HG02759 (cell line): ENCODE data around the gene ANKLE1.
A peak's percentile ranks its signal among the peaks of the same experiment; 100 is the strongest.
"Not testable (repeated sequence)": the region's sequence is repeated elsewhere in the genome, so short reads cannot be mapped to it uniquely, and the experiment has no call there.

Experiments used
- ATAC-seq: cut with Tn5 transposase; IDR thresholded peaks from one replicate; pipeline ENCODE4 v1.9.1; 2021; ENCODE audit warnings: mild to moderate bottlenecking, moderate library complexity; ENCODE audit not compliant: unreplicated experiment

The ANKLE1 gene

GRCh38 chr19:17246681-17247425 lies 34.8 kb upstream of the ANKLE1 start:
- ATAC-seq, result peak; percentile 17

- ATAC-seq, result no peak
These were observed 33.5 kb upstream of the ANKLE1 start for GRCh38 chr19:17248011-17248776.

- no peak for ATAC-seq
These were observed 31.7 kb upstream of the ANKLE1 start for GRCh38 chr19:17249887-17250548.

- no peak for ATAC-seq
These were observed 27.1 kb upstream of the ANKLE1 start for GRCh38 chr19:17254636-17255035.

- ATAC-seq, result no peak
These were observed 26.5 kb upstream of the ANKLE1 start for GRCh38 chr19:17255150-17255621.

- ATAC-seq, result no peak
These were observed 25.6 kb upstream of the ANKLE1 start for GRCh38 chr19:17256130-17256529.

- no peak for ATAC-seq
These were observed 22.5 kb upstream of the ANKLE1 start for GRCh38 chr19:17259118-17259780.

- ATAC-seq, result no peak
These were observed 21.8 kb upstream of the ANKLE1 start for GRCh38 chr19:17259934-17260333.

GRCh38 chr19:17260842-17261325 lies 20.8 kb upstream of the ANKLE1 start:
- ATAC-seq, result peak; percentile 78

GRCh38 chr19:17262557-17262956 lies 19.1 kb upstream of the ANKLE1 start:
- no peak for ATAC-seq

- no peak for ATAC-seq
These were observed 17.7 kb upstream of the ANKLE1 start for GRCh38 chr19:17263712-17264640.

- no peak for ATAC-seq
These were observed 17.1 kb upstream of the ANKLE1 start, which contains the start of gene USHBP1 for GRCh38 chr19:17264641-17264979. USHBP1 (minus strand) TSS chr19:17264745; CDS start chr19:17264299, 446 bp downstream.

GRCh38 chr19:17266026-17266425 lies 15.7 kb upstream of the ANKLE1 start:
- no peak for ATAC-seq

- no peak for ATAC-seq
These were observed 15.1 kb upstream of the ANKLE1 start for GRCh38 chr19:17266589-17266974.

GRCh38 chr19:17266975-17267788 lies 14.5 kb upstream of the ANKLE1 start, which contains the start of gene BABAM1:
BABAM1 (plus strand) TSS chr19:17267443; CDS start chr19:17268807, 1,364 bp downstream.
- ATAC-seq, result peak; percentile 90

- no peak for ATAC-seq
These were observed 12.9 kb upstream of the ANKLE1 start for GRCh38 chr19:17268754-17269153.

GRCh38 chr19:17274892-17275291 lies 6.8 kb upstream of the ANKLE1 start:
- not testable (repeated sequence) for ATAC-seq

- no peak for ATAC-seq
These were observed 6.1 kb upstream of the ANKLE1 start for GRCh38 chr19:17275441-17276175.
